Testis (tissue), 3 donors: Measurements from ENCODE around the gene OSBPL3. TPM values are rescaled to one million over a fixed set of nuclear protein-coding genes. Genes with fewer than 3 reads are reported as not detected.
A peak's percentile ranks its signal among the peaks of the same experiment; 100 is the strongest.

ENCODE experiments used
- DNase-seq: peaks from one replicate; pipeline ENCODE4 v3.0.0-alpha.2; 2019
- H3K27ac ChIP-seq, 2 donors: fragments of 200-600 bp; sonication (generic); one replicate each; pipeline ENCODE4 v1.5.1; 2019
- H3K27me3 ChIP-seq: fragments of 200-600 bp; sonication (generic); one replicate; pipeline ENCODE4 v1.5.1; 2019
- H3K36me3 ChIP-seq: fragments of 200-600 bp; sonication (generic); one replicate; pipeline ENCODE4 v1.5.1; 2017; ENCODE audit warnings: low read depth; ENCODE audit errors: missing control alignments
- H3K4me1 ChIP-seq: fragments of 200-600 bp; sonication (generic); one replicate; pipeline ENCODE4 v1.5.1; 2019
- H3K4me3 ChIP-seq, 2 donors: fragments of 200-600 bp; sonication (generic); one replicate each; pipeline ENCODE4 v1.5.1; 2017 to 2019
- H3K9me3 ChIP-seq: fragments of 200-600 bp; sonication (generic); one replicate; pipeline ENCODE4 v1.5.1; 2017
- CTCF ChIP-seq, 3 experiments: fragments of 450-650 bp in 2 of 3; fragments of 200-600 bp in 1 of 3; sonication (generic) in 1 of 3; IDR thresholded peaks; one replicate each; pipeline ENCODE4 v1.5.1; 2016 to 2019; ENCODE audit warnings: antibody characterized with exemption in 3 of 3, mild to moderate bottlenecking in 2 of 3, moderate library complexity in 1 of 3
- POLR2A ChIP-seq: fragments of 450-650 bp; IDR thresholded peaks from one replicate; pipeline ENCODE4 v1.6.1; 2017; ENCODE audit warnings: antibody characterized with exemption, mild to moderate bottlenecking, moderate library complexity
- WGBS, 2 donors: methylation state at CpG; one replicate each; pipeline ENCODE4 v1.1.5; 2018; 5-methylcytosine and 5-hydroxymethylcytosine counted together
- intact Hi-C: fragments of 100-400 bp; cut with DNase I; formaldehyde crosslinking; loops from one replicate; pipeline ENCODE4 v1.15.1; 2023; ENCODE audit warnings: low total_unique reads
- polyA plus RNA-seq: library from polyadenylated mRNA; stranded (reverse); fragments of 350-450 nt; fragmentation: Illumina TruSeq; extraction: RNeasy Lipid Tissue Mini Kit (QIAGEN cat#74804); gene quantifications from one replicate; pipeline ENCODE4 v1.2.3, GENCODE V29; 2014; ENCODE audit warnings: low read depth, low replicate concordance; ENCODE audit not compliant: insufficient read depth
- total RNA-seq, 2 donors: library from RNA; depleted of rRNA; stranded (reverse); fragments of >200 nt; gene quantifications; one replicate each; pipeline ENCODE4 v1.2.3, GENCODE V29; 2016

OSBPL3 gene
- total and polyA plus RNA-seq, 3 donors from 2014 or later: 5.6 to 9.4 (median 6.9) TPM

- intact Hi-C loops: no loop called here
- Histone ChIP-seq H3K27me3 (no peaks in the 10 kb centered on the region), H3K4me1 (no peaks in the 10 kb centered on the region), H3K4me3 (no peak overlapping the region), H3K9me3 (no peaks in the 10 kb centered on the region), H3K27ac (no peak overlapping the region), H3K36me3 (no peaks in the 10 kb centered on the region)
- no peak for DNase-seq
- 92 to 95% methylated on average over 3 of the region's 3 CpGs for WGBS, 2 donors
- TF ChIP-seq POLR2A: no peak
These were observed 163.1 kb downstream of the OSBPL3 start for GRCh38 chr7:24816868-24817267.

DNA sequence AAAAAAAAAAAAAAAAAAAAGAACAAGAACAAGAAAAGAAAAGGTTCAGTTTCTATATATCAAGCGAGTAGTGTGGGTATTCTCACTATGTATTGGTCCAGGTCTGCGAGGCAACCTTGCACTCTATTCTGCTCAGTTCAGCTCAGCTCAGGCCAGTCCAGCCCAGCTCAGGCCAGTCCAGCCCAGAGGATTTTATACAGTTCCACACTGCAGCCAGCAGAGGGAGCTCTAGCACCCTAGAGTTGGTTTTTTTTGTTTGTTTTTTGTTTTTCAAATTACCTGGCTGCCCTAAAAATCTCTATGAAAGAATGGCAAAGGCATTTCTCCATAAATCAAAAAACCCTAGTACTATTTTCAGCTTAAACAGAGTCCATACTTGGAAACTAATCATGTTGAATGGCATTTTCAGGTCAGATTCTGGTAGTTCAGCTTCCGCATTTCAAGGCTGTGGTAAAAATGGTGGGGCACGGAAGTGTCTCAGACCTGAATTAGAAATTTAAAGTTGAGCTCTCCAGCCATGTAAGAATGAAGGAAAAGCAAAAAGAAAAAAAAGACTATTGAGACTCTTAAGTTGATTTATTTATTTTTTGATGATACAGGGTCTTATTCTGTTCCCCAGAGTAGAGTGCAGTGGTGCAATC, 167.6 kb downstream of the OSBPL3 start:
- no peak overlapping the region for H3K27ac ChIP-seq
- no peak overlapping the region for H3K4me3 ChIP-seq
- peak; percentile 62 for DNase-seq
- TF ChIP-seq POLR2A: no peak
- peak; percentile 70 to 93 (median 84) for TF ChIP-seq CTCF (IDR thresholded peaks at IDR 0.05)
- no peaks in the 10 kb centered on the region for H3K9me3 ChIP-seq
- intact Hi-C loops: no loop called here
- no peaks in the 10 kb centered on the region for H3K4me1 ChIP-seq
- H3K27me3 ChIP-seq: no peaks in the 10 kb centered on the region
- no peaks in the 10 kb centered on the region for H3K36me3 ChIP-seq
- WGBS, 2 donors: 65 to 71% methylated on average over 4 of the region's 4 CpGs

GRCh38 chr7:24808518-24808917, 171.5 kb downstream of the OSBPL3 start:
- H3K4me3 ChIP-seq: no peak overlapping the region
- 88 to 90% methylated on average over 6 of the region's 6 CpGs for WGBS, 2 donors
- no peaks in the 10 kb centered on the region for H3K36me3 ChIP-seq
- no peaks in the 10 kb centered on the region for H3K4me1 ChIP-seq
- intact Hi-C loops: no loop called here
- H3K9me3 ChIP-seq: no peaks in the 10 kb centered on the region
- DNase-seq: no peak
- no peak overlapping the region for H3K27ac ChIP-seq
- H3K27me3 ChIP-seq: no peaks in the 10 kb centered on the region
- no peak for TF ChIP-seq POLR2A
- TF ChIP-seq CTCF (IDR thresholded peaks at IDR 0.05): no peak

DNA sequence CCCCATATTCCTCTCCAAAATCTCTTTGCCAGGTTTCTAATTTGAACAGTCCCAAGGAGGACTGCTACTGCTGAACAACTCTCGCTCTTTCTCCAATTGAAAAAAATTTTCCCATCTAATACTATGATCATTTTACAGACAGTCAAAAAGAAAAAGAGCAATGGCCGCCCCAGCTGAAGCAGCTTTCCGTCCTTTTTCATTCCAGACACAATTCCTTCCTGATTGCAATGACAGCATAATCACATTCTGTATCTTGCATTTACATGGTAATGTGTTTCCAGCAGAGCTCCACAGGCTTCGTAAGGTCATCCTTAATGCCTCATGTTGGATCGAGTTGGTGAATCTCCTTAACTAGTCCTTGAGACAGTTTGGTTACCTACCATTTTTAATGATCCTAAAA, 177.7 kb downstream of the OSBPL3 start:
- intact Hi-C loops: no loop called here
- no peak for TF ChIP-seq POLR2A
- no peak for TF ChIP-seq CTCF (IDR thresholded peaks at IDR 0.05)
- Histone ChIP-seq H3K4me3 (no peak overlapping the region), H3K9me3 (no peaks in the 10 kb centered on the region), H3K27me3 (no peaks in the 10 kb centered on the region), H3K4me1 (no peaks in the 10 kb centered on the region), H3K27ac (no peak overlapping the region), H3K36me3 (no peaks in the 10 kb centered on the region)
- 96 to 98% methylated on average over 5 of the region's 5 CpGs for WGBS, 2 donors
- no peak for DNase-seq

DNA sequence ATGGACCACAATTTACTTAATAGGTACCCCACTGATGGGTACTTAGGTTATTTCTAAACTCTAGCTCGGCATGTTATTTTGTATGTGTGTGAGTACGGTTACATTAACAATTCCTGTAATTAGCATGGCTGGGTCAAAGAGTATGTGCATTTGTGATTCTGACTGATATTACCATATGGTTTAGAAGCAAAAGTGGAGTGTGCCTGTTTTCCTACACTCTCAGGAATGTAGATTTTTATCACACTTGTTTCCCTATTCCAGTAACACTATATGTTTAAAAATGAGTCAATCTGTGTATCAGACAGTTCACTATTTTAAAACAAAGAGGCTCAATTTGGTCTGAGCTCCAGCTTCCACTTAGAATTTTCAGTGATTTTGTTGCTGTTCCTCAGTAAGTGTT, 178.1 kb downstream of the OSBPL3 start:
- no peaks in the 10 kb centered on the region for H3K4me1 ChIP-seq
- H3K27ac ChIP-seq: no peak overlapping the region
- 95 to 96% methylated on average over 2 of the region's 2 CpGs for WGBS, 2 donors
- TF ChIP-seq POLR2A (no peak), CTCF (IDR thresholded peaks at IDR 0.05) (no peak)
- H3K4me3 ChIP-seq: no peak overlapping the region
- intact Hi-C loops: no loop called here
- no peaks in the 10 kb centered on the region for H3K27me3 ChIP-seq
- no peaks in the 10 kb centered on the region for H3K36me3 ChIP-seq
- no peak for DNase-seq
- no peaks in the 10 kb centered on the region for H3K9me3 ChIP-seq
